Peyer's patch (tissue), 4 donors: ENCODE results near the gene APOF.

Experiments used
- CTCF ChIP-seq, 6 experiments: fragments of 450-650 bp in 4 of 6; fragments of 200-600 bp in 2 of 6; sonication (generic) in 1 of 6; IDR thresholded peaks; one replicate each; pipeline ENCODE4 v1.5.1; 2017 to 2019; ENCODE audit warnings: antibody characterized with exemption in 6 of 6, mild to moderate bottlenecking in 3 of 6, moderate library complexity in 1 of 6
- POLR2A ChIP-seq, 2 donors: fragments of 450-650 bp; IDR thresholded peaks; one replicate each; pipeline ENCODE4 v1.5.1; 2017; ENCODE audit warnings: antibody characterized with exemption in 2 of 2, mild to moderate bottlenecking in 2 of 2, moderate library complexity in 2 of 2

- TF ChIP-seq POLR2A (IDR thresholded peaks at IDR 0.05) (no peak), CTCF (IDR thresholded peaks at IDR 0.05) (no peak)
These were observed 16.0 kb downstream of the APOF start for GRCh38 chr12:56346675-56347074.
